Measurements from ENCODE around the gene DNMBP. TPM values are rescaled to one million over a fixed set of nuclear protein-coding genes. Genes with fewer than 3 reads are reported as not detected.
"Not testable (repeated sequence)": the region's sequence is repeated elsewhere in the genome, so short reads cannot be mapped to it uniquely, and the experiment has no call there.

DNMBP gene
- total and polyA plus RNA-seq, 2 experiments from 2014 or later = 13.4 to 31.2 TPM

DNA sequence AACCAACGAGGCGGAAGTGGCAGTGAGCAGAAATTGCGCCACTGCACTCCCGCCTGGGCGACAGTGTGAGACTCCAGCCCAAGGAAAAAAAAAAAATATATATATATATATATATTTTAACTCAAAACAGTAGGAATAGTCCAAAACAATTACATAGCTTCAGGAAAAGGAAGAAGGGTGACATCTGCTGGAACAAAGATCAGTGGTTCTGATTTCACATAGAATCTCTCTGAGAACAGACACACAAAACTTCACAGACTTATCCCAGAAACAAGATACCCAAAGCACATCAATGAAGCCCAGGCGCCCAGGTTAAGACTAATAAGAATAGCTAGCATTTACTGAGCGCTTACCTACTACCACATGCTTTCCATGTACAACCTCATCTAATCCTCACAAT is 45.0 kb downstream of the DNMBP start:
- no peaks in the 10 kb centered on the region for H3K36me3 Mint-ChIP-seq (ENCODE audit: low read depth)
- H3K9me3 Mint-ChIP-seq = no peaks in the 10 kb centered on the region
- no peak for DNase-seq (ENCODE audit: low spot score)
- H3K27ac ChIP-seq (ENCODE audit: low read depth) = no peak overlapping the region
- no peak overlapping the region for H3K27ac Mint-ChIP-seq
- no peaks in the 10 kb centered on the region for H3K9me2 ChIP-seq (ENCODE audit: insufficient read depth)
- H3K4me1 ChIP-seq (ENCODE audit: insufficient read depth) = no peaks in the 10 kb centered on the region
- no peak overlapping the region for H2AFZ ChIP-seq
- TF ChIP-seq, protein P1, sequence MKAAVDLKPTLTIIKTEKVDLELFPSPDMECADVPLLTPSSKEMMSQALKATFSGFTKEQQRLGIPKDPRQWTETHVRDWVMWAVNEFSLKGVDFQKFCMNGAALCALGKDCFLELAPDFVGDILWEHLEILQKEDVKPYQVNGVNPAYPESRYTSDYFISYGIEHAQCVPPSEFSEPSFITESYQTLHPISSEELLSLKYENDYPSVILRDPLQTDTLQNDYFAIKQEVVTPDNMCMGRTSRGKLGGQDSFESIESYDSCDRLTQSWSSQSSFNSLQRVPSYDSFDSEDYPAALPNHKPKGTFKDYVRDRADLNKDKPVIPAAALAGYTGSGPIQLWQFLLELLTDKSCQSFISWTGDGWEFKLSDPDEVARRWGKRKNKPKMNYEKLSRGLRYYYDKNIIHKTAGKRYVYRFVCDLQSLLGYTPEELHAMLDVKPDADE (IDR thresholded peaks at IDR 0.05) = no peak
- TF ChIP-seq, protein P2, sequence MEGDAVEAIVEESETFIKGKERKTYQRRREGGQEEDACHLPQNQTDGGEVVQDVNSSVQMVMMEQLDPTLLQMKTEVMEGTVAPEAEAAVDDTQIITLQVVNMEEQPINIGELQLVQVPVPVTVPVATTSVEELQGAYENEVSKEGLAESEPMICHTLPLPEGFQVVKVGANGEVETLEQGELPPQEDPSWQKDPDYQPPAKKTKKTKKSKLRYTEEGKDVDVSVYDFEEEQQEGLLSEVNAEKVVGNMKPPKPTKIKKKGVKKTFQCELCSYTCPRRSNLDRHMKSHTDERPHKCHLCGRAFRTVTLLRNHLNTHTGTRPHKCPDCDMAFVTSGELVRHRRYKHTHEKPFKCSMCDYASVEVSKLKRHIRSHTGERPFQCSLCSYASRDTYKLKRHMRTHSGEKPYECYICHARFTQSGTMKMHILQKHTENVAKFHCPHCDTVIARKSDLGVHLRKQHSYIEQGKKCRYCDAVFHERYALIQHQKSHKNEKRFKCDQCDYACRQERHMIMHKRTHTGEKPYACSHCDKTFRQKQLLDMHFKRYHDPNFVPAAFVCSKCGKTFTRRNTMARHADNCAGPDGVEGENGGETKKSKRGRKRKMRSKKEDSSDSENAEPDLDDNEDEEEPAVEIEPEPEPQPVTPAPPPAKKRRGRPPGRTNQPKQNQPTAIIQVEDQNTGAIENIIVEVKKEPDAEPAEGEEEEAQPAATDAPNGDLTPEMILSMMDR (conservative IDR thresholded peaks at IDR 0.05; ENCODE audit: low read depth in 2 of 2) = peak in 1 of 2 experiments; percentile 30; a peak in 1 of 4 replicates
- no peak for TF ChIP-seq EZH2phosphoT487 (IDR thresholded peaks at IDR 0.05; ENCODE audit: unreplicated experiment)
- H3K4me1 Mint-ChIP-seq = no peaks in the 10 kb centered on the region
- no peaks in the 10 kb centered on the region for H3F3A ChIP-seq (replicated peaks; ENCODE audit: low read depth)
- H3K36me3 ChIP-seq (ENCODE audit: insufficient read depth) = no peaks in the 10 kb centered on the region; the same call in 1 of the 2 replicates
- no peaks in the 10 kb centered on the region for H4K20me1 ChIP-seq (replicated peaks; ENCODE audit: insufficient read depth)
- H3K4me2 ChIP-seq = no peak overlapping the region
- no peak for ATAC-seq
- H3K4me3 ChIP-seq = no peak overlapping the region
- no peaks in the 10 kb centered on the region for H3K79me2 ChIP-seq (replicated peaks; ENCODE audit: insufficient read depth)
- H3K27me3 Mint-ChIP-seq (ENCODE audit: insufficient read depth, low read depth, poor library complexity) = no peaks in the 10 kb centered on the region
- H3K27me3 ChIP-seq (ENCODE audit: insufficient read depth) = no peaks in the 10 kb centered on the region
- H3K4me3 Mint-ChIP-seq = no peak overlapping the region

DNA sequence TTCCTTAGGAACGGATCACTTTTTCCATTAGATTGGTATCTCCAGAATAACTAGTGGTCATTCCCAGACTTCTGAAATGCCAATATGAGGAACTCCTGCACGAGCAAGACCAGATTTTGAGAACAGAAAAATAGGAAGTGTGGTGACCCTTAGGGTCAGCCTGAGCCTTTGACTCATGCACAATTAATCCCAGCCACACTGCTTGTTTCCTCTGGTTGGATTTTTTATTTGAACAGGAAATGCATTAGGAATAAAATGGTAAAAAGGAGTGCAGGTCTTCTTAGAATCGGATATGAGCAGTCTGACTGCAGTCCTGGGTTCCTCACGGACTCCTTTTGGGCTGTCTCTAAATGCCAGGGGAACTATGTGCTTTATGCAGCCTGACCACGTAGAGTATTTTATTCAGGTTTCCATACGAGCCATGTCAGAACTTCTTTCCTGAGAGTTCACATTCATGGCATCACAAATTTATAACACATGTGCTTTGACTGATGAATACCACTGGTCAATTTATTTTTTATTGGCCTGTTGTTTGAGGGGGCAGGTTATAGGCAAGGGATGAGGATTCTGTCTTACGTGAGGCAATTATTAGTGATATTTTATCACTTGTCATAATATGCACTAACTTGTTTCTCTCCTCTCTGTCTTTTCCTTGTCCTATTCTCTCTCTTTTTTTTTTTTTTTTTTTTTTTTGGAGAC is 46.1 kb downstream of the DNMBP start:
- not testable (repeated sequence) for H3K4me2 ChIP-seq; H3F3A ChIP-seq (replicated peaks; ENCODE audit: low read depth); H4K20me1 ChIP-seq (replicated peaks; ENCODE audit: insufficient read depth); H3K27me3 ChIP-seq (ENCODE audit: insufficient read depth); H3K36me3 Mint-ChIP-seq (ENCODE audit: low read depth); H3K4me3 ChIP-seq; H3K27me3 Mint-ChIP-seq (ENCODE audit: insufficient read depth, low read depth, poor library complexity); H2AFZ ChIP-seq; H3K4me1 Mint-ChIP-seq; H3K4me3 Mint-ChIP-seq; H3K9me3 Mint-ChIP-seq; H3K36me3 ChIP-seq (ENCODE audit: insufficient read depth); H3K9me2 ChIP-seq (ENCODE audit: insufficient read depth); H3K27ac Mint-ChIP-seq; H3K4me1 ChIP-seq (ENCODE audit: insufficient read depth); H3K79me2 ChIP-seq (replicated peaks; ENCODE audit: insufficient read depth); H3K27ac ChIP-seq (ENCODE audit: low read depth); DNase-seq (ENCODE audit: low spot score); ATAC-seq

DNA sequence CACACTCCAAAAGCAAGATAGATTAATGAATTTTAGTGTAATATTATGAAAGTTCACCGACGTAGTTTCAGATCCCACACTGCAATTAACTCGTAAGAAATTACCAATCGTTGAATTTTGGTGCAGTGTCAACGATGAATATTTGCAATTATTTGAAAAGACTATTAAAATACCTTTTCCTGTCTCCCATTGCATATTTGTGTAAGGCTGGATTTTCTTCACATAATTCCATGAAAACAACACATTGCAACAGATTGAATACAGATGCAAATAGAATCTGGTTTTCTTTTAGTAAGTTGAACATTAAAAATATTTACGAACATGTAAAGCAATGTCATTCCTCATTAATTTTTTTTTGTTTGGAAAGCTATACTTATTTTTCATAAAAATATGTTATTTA is 50.9 kb downstream of the DNMBP start:
- H4K20me1 ChIP-seq (replicated peaks; ENCODE audit: insufficient read depth) = no peaks in the 10 kb centered on the region
- H3K27me3 ChIP-seq (ENCODE audit: insufficient read depth) = no peaks in the 10 kb centered on the region
- no peaks in the 10 kb centered on the region for H3K4me1 ChIP-seq (ENCODE audit: insufficient read depth)
- no peak overlapping the region for H3K27ac ChIP-seq (ENCODE audit: low read depth)
- Mint-ChIP-seq H3K27me3 (ENCODE audit: insufficient read depth, low read depth, poor library complexity) (no peaks in the 10 kb centered on the region), H3K36me3 (ENCODE audit: low read depth) (peaks cover 20% of the 10 kb centered on the region), H3K4me3 (no peak overlapping the region), H3K9me3 (no peaks in the 10 kb centered on the region), H3K27ac (no peak overlapping the region), H3K4me1 (no peaks in the 10 kb centered on the region)
- no peak overlapping the region for H2AFZ ChIP-seq
- DNase-seq (ENCODE audit: low spot score) (no peak), ATAC-seq (no peak)
- H3K36me3 ChIP-seq (ENCODE audit: insufficient read depth) = no peaks in the 10 kb centered on the region
- H3K9me2 ChIP-seq (ENCODE audit: insufficient read depth) = no peaks in the 10 kb centered on the region
- H3K79me2 ChIP-seq (replicated peaks; ENCODE audit: insufficient read depth) = no peaks in the 10 kb centered on the region
- H3K4me3 ChIP-seq = no peak overlapping the region
- H3K4me2 ChIP-seq = no peak overlapping the region
- TF ChIP-seq NANOG (IDR thresholded peaks at IDR 0.05; ENCODE audit: borderline replicate concordance) (no peak), STAT1 (IDR thresholded peaks at IDR 0.05; ENCODE audit: unreplicated experiment) (no peak), ZNF331 (CRISPR knock-in tag; IDR thresholded peaks at IDR 0.05; ENCODE audit: low read depth) (no peak)
- no peaks in the 10 kb centered on the region for H3F3A ChIP-seq (replicated peaks; ENCODE audit: low read depth)

All from GM23338 (cell line).